Mucosa of descending colon (tissue), 3 donors: Measurements from ENCODE around the gene PIRT. TPM values are rescaled to one million over a fixed set of nuclear protein-coding genes. Genes with fewer than 3 reads are reported as not detected.

ENCODE experiments used
- ATAC-seq: fragments of 200-7000 bp; cut with Tn5 transposase; one replicate; pipeline ENCODE4 v1.9.1; 2020; ENCODE audit warnings: mild to moderate bottlenecking, moderate library complexity
- DNase-seq, 3 donors: peaks; one replicate each; pipeline ENCODE4 v3.0.0-alpha.2; 2020
- H3K36me3 ChIP-seq: fragments of 200-600 bp; one replicate; pipeline ENCODE4 v1.8.0; 2021; ENCODE audit warnings: low read depth, mild to moderate bottlenecking
- H3K4me1 ChIP-seq: fragments of 200-600 bp; one replicate; pipeline ENCODE4 v1.8.0; 2021; ENCODE audit warnings: low read depth, mild to moderate bottlenecking
- H3K4me3 ChIP-seq: fragments of 200-600 bp; one replicate; pipeline ENCODE4 v1.8.0; 2021; ENCODE audit warnings: mild to moderate bottlenecking
- H3K9me3 ChIP-seq: fragments of 200-600 bp; one replicate; pipeline ENCODE4 v1.8.0; 2021; ENCODE audit warnings: mild to moderate bottlenecking
- CTCF ChIP-seq: fragments of 200-600 bp; IDR thresholded peaks from one replicate; pipeline ENCODE4 v1.8.0; 2022; ENCODE audit warnings: antibody characterized with exemption, mild to moderate bottlenecking
- intact Hi-C, 2 donors: fragments of 100-400 bp; cut with DNase I in 1 of 2; cut with micrococcal nuclease in 1 of 2; formaldehyde crosslinking; loops; one replicate each; pipeline versions ENCODE4 v1.11.0 to v1.11.1; 2022; cut with DNase I, micrococcal nuclease
- total RNA-seq, 3 donors: library from RNA; stranded (reverse); fragmentation: NEBNext Ultra II Directional in 2 of 3; extraction: Animal tissue kit (Norgen Biotek cat#: 25700) in 2 of 3; gene quantifications; one replicate each; pipeline versions ENCODE4 v1.2.1 to v1.2.4, GENCODE V29; 2021 to 2023
- donor health status: DM: no; HTN: no; CAD: no; lungs with moderate emphysema.
- donor health status: DM: no; HTN: no; CAD: no.
- donor health status: DM: no; HTN: yes; CAD: no.

Gene PIRT
- total RNA-seq, 3 donors from 2014 or later: 0.55 to 7.6 (median 1.1) TPM

DNA sequence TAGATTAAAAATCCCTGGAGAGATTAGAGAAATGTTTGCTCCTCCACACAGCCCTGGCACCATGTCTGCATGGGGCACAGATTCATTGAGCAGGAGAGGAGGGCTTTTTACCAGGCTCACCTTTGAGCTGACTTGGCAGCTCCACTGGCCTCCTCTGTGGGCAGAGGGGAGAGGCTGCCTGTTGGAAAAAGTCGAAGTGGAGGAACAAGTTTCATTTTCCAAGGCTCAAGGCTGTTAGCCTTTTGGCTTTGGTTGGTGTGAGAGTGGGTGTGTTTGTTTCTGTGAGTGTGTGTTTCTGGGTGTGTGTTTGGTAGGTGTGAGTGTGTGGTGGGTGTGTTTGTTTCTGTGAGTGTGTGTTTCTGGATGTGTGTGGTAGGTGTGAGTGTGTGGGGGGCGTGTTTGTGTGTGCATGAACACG is 39.5 kb downstream of the PIRT start:
- peak in 1 of 3 donors; percentile 56 for DNase-seq
- intact Hi-C loops: loop anchor here in 1 of 2 donors (5.0 kb wide), 1 partner anchor 44 kb away; no protein-coding TSS in a partner anchor
- no peaks in the 10 kb centered on the region for H3K9me3 ChIP-seq
- no peak for TF ChIP-seq CTCF
- no peak overlapping the region for H3K4me3 ChIP-seq
- peak; percentile 36 for ATAC-seq
- peaks cover 24% of the 10 kb centered on the region for H3K4me1 ChIP-seq
- no peaks in the 10 kb centered on the region for H3K36me3 ChIP-seq

DNA sequence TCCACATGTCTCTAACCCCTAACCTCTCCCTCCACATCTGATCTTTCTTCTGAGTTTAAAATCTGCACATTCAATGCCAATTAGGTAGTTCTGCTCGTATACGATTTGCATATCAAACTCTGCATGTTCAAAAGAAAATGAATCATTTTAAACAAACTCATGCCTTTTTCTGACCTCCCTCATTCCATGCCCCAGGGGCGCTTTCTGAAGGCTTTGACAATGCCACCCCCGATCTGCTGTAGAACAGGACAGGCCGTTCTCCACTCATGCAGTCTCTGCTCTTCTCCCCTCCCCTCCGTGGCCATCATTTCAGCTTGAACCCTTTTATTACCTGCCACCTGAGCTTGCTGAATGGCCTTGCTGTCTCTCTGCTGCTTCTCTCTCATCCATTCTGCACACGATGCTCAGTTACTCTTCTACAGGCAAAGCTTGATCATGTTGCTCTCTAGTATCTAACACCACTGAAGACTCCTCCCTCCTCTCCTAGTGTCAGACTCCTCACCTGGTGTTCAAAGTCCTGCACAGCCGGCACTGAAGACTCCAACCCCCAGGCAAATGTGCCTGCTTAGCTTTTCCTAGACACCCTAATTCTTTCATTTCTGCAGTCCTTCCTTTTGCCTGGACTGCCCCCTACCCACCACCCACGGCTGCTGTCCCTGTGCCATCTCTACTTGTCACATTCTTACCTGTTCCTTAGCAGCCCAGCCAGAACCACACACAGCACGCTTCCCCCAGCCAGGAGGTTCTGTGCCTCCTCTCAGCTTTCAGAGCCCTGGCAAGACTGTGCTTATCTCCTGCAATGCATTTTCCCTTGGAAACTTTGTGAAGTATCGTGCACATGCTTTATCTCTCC is 40.2 kb downstream of the PIRT start:
- Histone ChIP-seq H3K4me3 (no peak overlapping the region), H3K36me3 (no peaks in the 10 kb centered on the region), H3K9me3 (no peaks in the 10 kb centered on the region), H3K4me1 (peaks cover 24% of the 10 kb centered on the region)
- DNase-seq (no peak), ATAC-seq (peak; percentile 33)
- intact Hi-C loops: loop anchor here in 1 of 2 donors (5.0 kb wide), 1 partner anchor 45 kb away; no protein-coding TSS in a partner anchor
- TF ChIP-seq CTCF: no peak

DNA sequence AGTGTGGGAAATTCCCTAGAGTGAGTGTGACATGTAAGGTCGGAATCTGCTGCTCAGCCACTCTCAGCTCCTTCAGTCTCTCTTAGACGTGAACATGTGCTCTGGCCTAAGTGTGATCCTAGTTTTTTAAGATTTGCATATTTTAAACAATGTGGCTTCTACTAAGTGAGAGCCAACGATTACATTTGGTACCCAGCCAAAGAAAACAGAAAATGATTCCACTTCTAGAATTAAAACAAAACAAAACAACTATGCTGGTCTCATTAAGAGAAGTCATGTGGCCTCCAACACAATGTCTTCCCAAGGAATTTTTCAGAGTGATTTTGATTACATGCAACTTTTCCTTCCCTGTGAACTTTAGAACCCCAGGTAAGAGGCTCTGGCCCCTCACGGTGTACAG is 44.1 kb downstream of the PIRT start:
- H3K4me1 ChIP-seq: peaks cover 33% of the 10 kb centered on the region
- ATAC-seq (no peak), DNase-seq (no peak)
- no peaks in the 10 kb centered on the region for H3K36me3 ChIP-seq
- no peak overlapping the region for H3K4me3 ChIP-seq
- TF ChIP-seq CTCF: no peak
- H3K9me3 ChIP-seq: no peaks in the 10 kb centered on the region
- intact Hi-C loops: no loop called here

GRCh38 chr17:10793256-10793655 is 44.6 kb downstream of the PIRT start:
- no peaks in the 10 kb centered on the region for H3K9me3 ChIP-seq
- H3K36me3 ChIP-seq: no peaks in the 10 kb centered on the region
- no peak for DNase-seq
- TF ChIP-seq CTCF: no peak
- no peak for ATAC-seq
- intact Hi-C loops: no loop called here
- peaks cover 28% of the 10 kb centered on the region for H3K4me1 ChIP-seq
- no peak overlapping the region for H3K4me3 ChIP-seq

DNA sequence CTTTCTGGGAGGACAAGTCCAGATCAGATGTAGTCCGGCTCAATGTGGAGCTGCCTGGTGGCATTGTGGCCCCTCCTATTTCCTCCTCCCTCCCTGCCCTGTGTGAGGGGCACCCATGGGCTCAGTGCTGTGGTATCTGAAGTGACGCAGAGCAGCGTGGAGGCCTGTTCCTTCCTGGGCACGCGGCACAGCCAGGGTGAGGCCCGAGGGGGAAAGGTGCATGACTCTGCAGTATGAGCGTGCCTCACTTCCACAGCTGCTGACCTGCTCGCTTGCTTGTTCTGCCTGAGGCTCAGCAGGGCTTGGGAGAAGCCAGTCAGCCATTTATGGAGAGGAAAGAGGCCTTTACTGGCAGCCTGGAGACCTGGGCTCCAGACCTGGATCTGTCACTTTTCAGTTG is 45.7 kb downstream of the PIRT start:
- Histone ChIP-seq H3K36me3 (no peaks in the 10 kb centered on the region), H3K4me1 (peaks cover 19% of the 10 kb centered on the region), H3K9me3 (no peaks in the 10 kb centered on the region), H3K4me3 (no peak overlapping the region)
- DNase-seq (peak in 2 of 3 donors; percentile 68 to 70), ATAC-seq (peak; percentile 77)
- intact Hi-C loops: no loop called here
- no peak for TF ChIP-seq CTCF
